NK-92 (cell line): Measurements from ENCODE around the gene BCAR3.
"Not testable (repeated sequence)": the region's sequence is repeated elsewhere in the genome, so short reads cannot be mapped to it uniquely, and the experiment has no call there.

ENCODE experiments used
- DNase-seq: peaks from one replicate; lab custom pipeline; 2025; ENCODE audit not compliant: unreplicated experiment; lab: John Stamatoyannopoulos, UW

The BCAR3 gene

GRCh38 chr1:93600663-93601062 is 81.0 kb downstream of the BCAR3 start:
- DNase-seq: no peak

GRCh38 chr1:93599479-93599878 is 82.2 kb downstream of the BCAR3 start:
- DNase-seq: no peak

GRCh38 chr1:93598861-93599439 is 82.7 kb downstream of the BCAR3 start:
- no peak for DNase-seq

- DNase-seq: no peak
Measured at GRCh38 chr1:93598396-93598795, 83.2 kb downstream of the BCAR3 start.

GRCh38 chr1:93597709-93598108 is 83.9 kb downstream of the BCAR3 start:
- no peak for DNase-seq

GRCh38 chr1:93596329-93597089 is 85.1 kb downstream of the BCAR3 start:
- no peak for DNase-seq

- DNase-seq: no peak
Measured at GRCh38 chr1:93595743-93596142, 85.9 kb downstream of the BCAR3 start.

GRCh38 chr1:93595266-93595665 is 86.4 kb downstream of the BCAR3 start:
- no peak for DNase-seq

GRCh38 chr1:93594603-93594880 is 87.1 kb downstream of the BCAR3 start:
- no peak for DNase-seq

- DNase-seq: no peak
Measured at GRCh38 chr1:93593854-93594602, 87.6 kb downstream of the BCAR3 start.

GRCh38 chr1:93592551-93592949 is 89.1 kb downstream of the BCAR3 start:
- no peak for DNase-seq

GRCh38 chr1:93591676-93592550 is 89.7 kb downstream of the BCAR3 start:
- no peak for DNase-seq

GRCh38 chr1:93591291-93591675 is 90.4 kb downstream of the BCAR3 start:
- DNase-seq: not testable (repeated sequence)

- no peak for DNase-seq
Measured at GRCh38 chr1:93588955-93589354, 92.7 kb downstream of the BCAR3 start.

- DNase-seq: no peak
Measured at GRCh38 chr1:93588206-93588605, 93.4 kb downstream of the BCAR3 start.

- DNase-seq: no peak
Measured at GRCh38 chr1:93587354-93587753, 94.3 kb downstream of the BCAR3 start.

GRCh38 chr1:93585059-93585966 is 96.3 kb downstream of the BCAR3 start:
- DNase-seq: no peak

GRCh38 chr1:93584261-93585003 is 97.2 kb downstream of the BCAR3 start:
- DNase-seq: no peak

- DNase-seq: no peak
Measured at GRCh38 chr1:93581917-93582850, 99.5 kb downstream of the BCAR3 start.
